Measurements from ENCODE around the gene SMAD9. TPM values are rescaled to one million over a fixed set of nuclear protein-coding genes. Genes with fewer than 3 reads are reported as not detected.

The SMAD9 gene
- polyA plus RNA-seq, 1 of the 3 experiments (the other 2 are of a cell fraction), result 3.1 TPM

DNA sequence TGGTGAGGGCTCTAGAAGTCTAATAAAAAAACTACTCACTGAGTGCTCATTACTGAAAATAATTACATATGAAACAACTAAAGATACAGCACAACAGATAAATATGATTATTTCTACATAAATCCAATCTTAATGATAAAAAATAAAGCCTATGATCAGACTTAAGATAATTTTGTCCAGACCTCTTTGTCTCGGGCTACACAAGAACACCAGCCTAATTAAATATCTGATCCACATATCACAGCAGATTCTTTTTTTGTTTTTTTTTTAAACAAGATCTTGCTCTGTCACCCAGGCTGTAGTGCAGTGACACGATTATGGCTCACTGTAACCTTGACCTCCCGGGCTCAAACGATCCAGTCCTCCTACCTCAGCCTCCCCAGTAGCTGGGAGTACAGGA lies 30.3 kb upstream of the SMAD9 start:
- ChIA-PET CTCF (interaction anchor here (1.0 to 1.2 kb wide), 3 partner anchors 10 to 100 kb away, joined by 3 to 4 read pairs (median 4); no protein-coding TSS in a partner anchor), POLR2A (no interaction called here)

DNA sequence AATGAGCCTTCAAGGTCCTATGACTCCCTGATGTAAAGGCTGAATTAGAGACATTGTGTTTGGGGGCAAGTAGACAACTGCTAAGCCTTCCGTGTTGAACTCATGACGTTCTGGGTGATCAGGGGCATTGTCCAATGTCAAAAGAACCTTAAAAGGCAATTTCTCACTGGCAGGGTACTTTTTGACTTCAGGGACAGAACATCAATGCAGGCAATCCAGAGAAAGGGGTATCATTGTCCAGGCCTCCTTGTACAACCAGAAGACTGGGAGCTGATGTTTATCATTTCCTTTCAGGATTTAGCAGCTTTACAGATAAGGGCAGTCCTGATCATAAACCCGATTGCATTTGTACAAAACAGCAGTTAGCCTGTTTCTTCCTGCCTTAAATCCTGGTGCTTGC lies 25.0 kb upstream of the SMAD9 start:
- Histone ChIP-seq H2AFZ (ENCODE audit: low read depth) (no peak overlapping the region), H3K36me3 (replicated peaks in 1 of 2; ENCODE audit: control insufficient read depth in 1 of 2, insufficient read depth in 2 of 2, low read length in 1 of 2) (peaks cover 15 to 16% of the 10 kb centered on the region in 2 experiments), H3K79me2 (ENCODE audit: insufficient read depth) (no peaks in the 10 kb centered on the region), H3K4me2 (no peak overlapping the region), H3K9me2 (no peaks in the 10 kb centered on the region), H3F3A (replicated peaks; ENCODE audit: insufficient read depth) (peaks cover 6% of the 10 kb centered on the region), H3K4me3 (ENCODE audit: low read depth in 2 of 2, low read length in 1 of 2) (no peak overlapping the region), H3K4me1 (ENCODE audit: control insufficient read depth in 1 of 2, insufficient read depth in 2 of 2, low read depth in 1 of 2, low read length in 1 of 2) (peaks cover 0 to 7% of the 10 kb centered on the region in 2 experiments; a peak in 2 of 4 replicates), H3K9me3 (no peaks in the 10 kb centered on the region), H3K27me3 (ENCODE audit: insufficient read depth) (no peaks in the 10 kb centered on the region), H3K27ac (ENCODE audit: low read depth in 2 of 2, low read length in 1 of 2) (peak overlapping the region in 1 of 2 experiments; percentile 35; a peak in 1 of 4 replicates), H4K20me1 (ENCODE audit: insufficient read depth) (no peaks in the 10 kb centered on the region), H3K9ac (no peak overlapping the region)
- peak in 1 of 2 experiments; percentile 67; a peak in 2 of 4 replicates for TF ChIP-seq EP300 (IDR thresholded peaks at IDR 0.05; ENCODE audit: borderline replicate concordance in 1 of 2, low read depth in 1 of 2, low read length in 1 of 2)
- peak; percentile 73 for TF ChIP-seq GATA2 (CRISPR knock-in tag; IDR thresholded peaks at IDR 0.05)
- no peak for TF ChIP-seq FOXM1 (IDR thresholded peaks at IDR 0.05; ENCODE audit: low read depth)
- POLR2A ChIA-PET, result no interaction called here
- CTCF ChIA-PET, result interaction anchor here (1.1 to 2.2 kb wide), 4 partner anchors 25 to 94 kb away, joined by 3 to 5 read pairs (median 3); no protein-coding TSS in a partner anchor
- 58% methylated on average over 3 of the region's 3 CpGs for WGBS (ENCODE audit: low lambda C conversion rate)
- DNase-seq, result no peak

More for the DNA sequence above, 30.3 kb upstream of the SMAD9 start:
- H3K4me2 ChIP-seq, result no peak overlapping the region
- H3K9ac ChIP-seq, result no peak overlapping the region
- H2AFZ ChIP-seq (ENCODE audit: low read depth), result no peak overlapping the region
- H3K9me3 ChIP-seq, result no peaks in the 10 kb centered on the region
- H3K9me2 ChIP-seq, result no peaks in the 10 kb centered on the region
- WGBS (ENCODE audit: low lambda C conversion rate), result 51% methylated on average over 4 of the region's 4 CpGs
- no peaks in the 10 kb centered on the region for H3F3A ChIP-seq (replicated peaks; ENCODE audit: insufficient read depth)
- H3K27me3 ChIP-seq (ENCODE audit: insufficient read depth), result no peaks in the 10 kb centered on the region
- H3K4me3 ChIP-seq (ENCODE audit: low read depth in 2 of 2, low read length in 1 of 2), result no peak overlapping the region
- H3K4me1 ChIP-seq (ENCODE audit: control insufficient read depth in 1 of 2, insufficient read depth in 2 of 2, low read depth in 1 of 2, low read length in 1 of 2), result peaks cover 0 to 2% of the 10 kb centered on the region in 2 experiments; a peak in 2 of 4 replicates
- H3K27ac ChIP-seq (ENCODE audit: low read depth in 2 of 2, low read length in 1 of 2), result peak overlapping the region in 1 of 2 experiments; percentile 63; a peak in 2 of 4 replicates
- no peaks in the 10 kb centered on the region for H4K20me1 ChIP-seq (ENCODE audit: insufficient read depth)
- peak; percentile 60 for TF ChIP-seq GATA2 (CRISPR knock-in tag; IDR thresholded peaks at IDR 0.05)
- peak in 1 of 2 experiments; percentile 72; a peak in 2 of 4 replicates for TF ChIP-seq EP300 (IDR thresholded peaks at IDR 0.05; ENCODE audit: borderline replicate concordance in 1 of 2, low read depth in 1 of 2, low read length in 1 of 2)
- TF ChIP-seq, protein P1, sequence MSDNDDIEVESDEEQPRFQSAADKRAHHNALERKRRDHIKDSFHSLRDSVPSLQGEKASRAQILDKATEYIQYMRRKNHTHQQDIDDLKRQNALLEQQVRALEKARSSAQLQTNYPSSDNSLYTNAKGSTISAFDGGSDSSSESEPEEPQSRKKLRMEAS (IDR thresholded peaks at IDR 0.05; ENCODE audit: low read depth), result no peak
- DNase-seq, result no peak
- H3K79me2 ChIP-seq (ENCODE audit: insufficient read depth), result no peaks in the 10 kb centered on the region
- H3K36me3 ChIP-seq (replicated peaks in 1 of 2; ENCODE audit: control insufficient read depth in 1 of 2, insufficient read depth in 2 of 2, low read length in 1 of 2), result peaks cover 36 to 57% of the 10 kb centered on the region in 2 experiments

DNA sequence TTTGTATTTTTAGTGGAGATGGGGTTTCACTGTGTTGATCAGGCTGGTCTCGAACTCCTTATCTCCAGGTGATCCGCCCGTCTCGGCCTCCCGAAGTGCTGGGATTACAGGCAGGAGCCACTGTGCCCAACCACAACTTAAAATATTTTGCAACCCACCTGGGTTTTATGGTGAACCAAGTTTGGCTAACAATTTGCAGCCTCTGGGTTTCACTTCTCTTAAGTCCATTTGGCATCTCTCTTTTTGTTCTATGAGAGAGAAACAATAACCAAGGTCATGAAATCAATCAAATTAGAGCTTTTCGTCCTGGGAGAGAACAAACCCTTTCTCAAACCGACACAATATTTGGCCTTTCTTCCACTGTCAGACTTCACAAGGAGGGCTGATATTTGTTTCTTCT lies 5.6 kb upstream of the SMAD9 start:
- POLR2A ChIA-PET, result no interaction called here
- Histone ChIP-seq H2AFZ (ENCODE audit: low read depth) (no peak overlapping the region), H3K9ac (no peak overlapping the region), H3K4me1 (ENCODE audit: control insufficient read depth in 1 of 2, insufficient read depth in 2 of 2, low read depth in 1 of 2, low read length in 1 of 2) (peaks cover 3 to 8% of the 10 kb centered on the region in 2 experiments; a peak in 1 of 4 replicates), H3K9me3 (no peaks in the 10 kb centered on the region), H3K9me2 (no peaks in the 10 kb centered on the region), H3K79me2 (ENCODE audit: insufficient read depth) (no peaks in the 10 kb centered on the region), H3F3A (replicated peaks; ENCODE audit: insufficient read depth) (peaks cover 9% of the 10 kb centered on the region), H3K36me3 (replicated peaks in 1 of 2; ENCODE audit: control insufficient read depth in 1 of 2, insufficient read depth in 2 of 2, low read length in 1 of 2) (no peaks in the 10 kb centered on the region), H3K27ac (ENCODE audit: low read depth in 2 of 2, low read length in 1 of 2) (no peak overlapping the region), H4K20me1 (ENCODE audit: insufficient read depth) (no peaks in the 10 kb centered on the region), H3K4me2 (no peak overlapping the region), H3K27me3 (ENCODE audit: insufficient read depth) (no peaks in the 10 kb centered on the region), H3K4me3 (ENCODE audit: low read depth in 2 of 2, low read length in 1 of 2) (no peak overlapping the region)
- TF ChIP-seq SIN3A (IDR thresholded peaks at IDR 0.05; ENCODE audit: borderline replicate concordance, low read depth, low read length), result no peak
- no peak for TF ChIP-seq YY1 (IDR thresholded peaks at IDR 0.05; ENCODE audit: low read depth)
- no peak for TF ChIP-seq FOXJ3 (CRISPR knock-in tag; IDR thresholded peaks at IDR 0.05)
- TF ChIP-seq, protein P1 (IDR thresholded peaks at IDR 0.05; ENCODE audit: low read depth), result no peak
- TF ChIP-seq TCF12 (IDR thresholded peaks at IDR 0.05), result no peak
- no peak for TF ChIP-seq CHD2 (IDR thresholded peaks at IDR 0.05; ENCODE audit: low read length, partially characterized antibody)
- TF ChIP-seq EZH2phosphoT487 (IDR thresholded peaks at IDR 0.05; ENCODE audit: borderline replicate concordance, low read depth), result no peak
- TF ChIP-seq FOSL2 (IDR thresholded peaks at IDR 0.05; ENCODE audit: borderline replicate concordance, low read depth), result no peak
- WGBS (ENCODE audit: low lambda C conversion rate), result 73% methylated on average over 7 of the region's 7 CpGs
- CTCF ChIA-PET, result interaction anchor here (1.2 kb wide), 1 partner anchor 13 kb away, joined by 3 read pairs; no protein-coding TSS in a partner anchor
- DNase-seq, result no peak
